T-cell (primary cell): ENCODE data around the gene S1PR4. TPM values are rescaled to one million over a fixed set of nuclear protein-coding genes. Genes with fewer than 3 reads are reported as not detected.
"Not testable (repeated sequence)": the region's sequence is repeated elsewhere in the genome, so short reads cannot be mapped to it uniquely, and the experiment has no call there.

Experiments used
- ATAC-seq, 4 experiments: fragments of 200-7000 bp in 3 of 4; fragments of 150-1000 bp in 1 of 4; cut with Tn5 transposase; replicated peaks in 1 of 4; 1 replicate in 3 of 4; 2 replicates in 1 of 4; pipeline ENCODE4 v1.10.0; 2021; ENCODE audit warnings: moderate library complexity in 3 of 4, mild to moderate bottlenecking in 2 of 4, moderate number of reproducible peaks in 1 of 4
- CTCF ChIA-PET, 2 donors: fragments of 300-600 bp; sonication (Branson Sonifier 250); formaldehyde crosslinking; loops; one replicate each; lab custom pipeline; 2022; ENCODE audit warnings: antibody characterized with exemption in 2 of 2; lab: Charles Lee
- POLR2A ChIA-PET, 2 donors: fragments of 300-600 bp; sonication (Branson Sonifier 250); formaldehyde crosslinking; loops; one replicate each; lab custom pipeline; 2022; ENCODE audit warnings: antibody characterized with exemption in 2 of 2; lab: Charles Lee
- DNase-seq, 35 experiments: peaks; one replicate each; pipeline versions ENCODE4 v3.0.0 to v3.0.0-alpha.2; 2013 to 2023
- H3K27ac ChIP-seq: one replicate; pipeline ENCODE4 v1.5.1; 2013; ENCODE audit warnings: low read length
- H3K27me3 ChIP-seq, 2 experiments: replicated peaks in 1 of 2; 1 replicate in 1 of 2; 2 replicates in 1 of 2; pipeline versions ENCODE4 v1.6.1 to v1.7.0; 2013; ENCODE audit warnings: low read length in 1 of 2, mixed read lengths in 1 of 2; ENCODE audit not compliant: control insufficient read depth in 2 of 2, insufficient read depth in 2 of 2; ENCODE audit errors: extremely low read depth in 1 of 2
- H3K36me3 ChIP-seq, 2 donors: 1 replicate in 1 of 2; 2 replicates in 1 of 2; pipeline versions ENCODE4 v1.6.1 to v1.7.0; 2013; ENCODE audit warnings: low read length in 1 of 2; ENCODE audit not compliant: control insufficient read depth in 2 of 2, insufficient read depth in 1 of 2; ENCODE audit errors: extremely low read depth in 1 of 2
- H3K4me1 ChIP-seq, 2 experiments: 1 replicate in 1 of 2; 2 replicates in 1 of 2; pipeline versions ENCODE4 v1.6.1 to v1.7.0; 2013; ENCODE audit warnings: low read length in 2 of 2, mixed read lengths in 1 of 2; ENCODE audit not compliant: insufficient read depth in 2 of 2, control insufficient read depth in 1 of 2; ENCODE audit errors: extremely low read depth in 1 of 2
- H3K4me3 ChIP-seq, 2 donors: 1 replicate in 1 of 2; 2 replicates in 1 of 2; pipeline versions ENCODE4 v1.5.1 to v1.7.0; 2013; ENCODE audit warnings: mild to moderate bottlenecking in 2 of 2, low read length in 1 of 2, moderate library complexity in 1 of 2; ENCODE audit not compliant: control insufficient read depth in 1 of 2; ENCODE audit errors: extremely low read depth in 1 of 2
- H3K9me3 ChIP-seq: 2 replicates; pipeline ENCODE4 v1.7.0; 2013
- H3K27ac Mint-ChIP-seq, 2 donors: one replicate each; pipeline ENCODE4 v1.8.0; 2020 to 2021; ENCODE audit warnings: mild to moderate bottlenecking in 2 of 2, mixed read lengths in 2 of 2
- H3K27me3 Mint-ChIP-seq, 2 donors: one replicate each; pipeline ENCODE4 v1.8.0; 2021 to 2022; ENCODE audit warnings: mixed read lengths in 2 of 2
- H3K36me3 Mint-ChIP-seq: one replicate; pipeline ENCODE4 v1.8.0; 2021; ENCODE audit warnings: mixed read lengths
- H3K4me1 Mint-ChIP-seq, 3 donors: one replicate each; pipeline ENCODE4 v1.8.0; 2020 to 2022; ENCODE audit warnings: mixed read lengths in 3 of 3, mild to moderate bottlenecking in 1 of 3
- H3K4me3 Mint-ChIP-seq, 3 donors: one replicate each; pipeline ENCODE4 v1.8.0; 2020 to 2022; ENCODE audit warnings: mild to moderate bottlenecking in 3 of 3, mixed read lengths in 3 of 3, moderate library complexity in 3 of 3
- H3K9me3 Mint-ChIP-seq, 3 donors: one replicate each; pipeline ENCODE4 v1.8.0; 2020 to 2022; ENCODE audit warnings: mixed read lengths in 3 of 3
- WGBS: methylation state at CpG from one replicate; pipeline ENCODE4 v1.1.5; 2013; ENCODE audit warnings: missing lambda C conversion rate; ENCODE audit not compliant: insufficient coverage; 5-methylcytosine and 5-hydroxymethylcytosine counted together
- total RNA-seq, 35 experiments: library from RNA in 6 of 35; stranded (reverse) in 6 of 35; fragments of 120-200 nt in 1 of 35; gene quantifications; one replicate each; pipeline versions ENCODE4 v1.2.1 to v1.2.4 and lab custom pipeline; 2013 to 2026

Gene S1PR4
- total RNA-seq, 5 donors from 2014 or later (not counting 1 experiment from before 2014, with no cell fraction given): 77.0 to 345 (median 324) TPM

- POLR2A ChIA-PET: not testable (repeated sequence)
Measured at GRCh38 chr19:3172673-3173000, 5.9 kb upstream of the S1PR4 start.

GRCh38 chr19:3175781-3176714 lies 2.5 kb upstream of the S1PR4 start:
- Histone ChIP-seq H3K4me3 (peak overlapping the region in 1 of 2 donors; percentile 44), H3K36me3 (peaks cover 0 to 8% of the 10 kb centered on the region in 2 donors), H3K9me3 (no peaks in the 10 kb centered on the region), H3K4me1 (peaks cover 12 to 48% of the 10 kb centered on the region in 2 experiments), H3K27me3 (no peaks in the 10 kb centered on the region), H3K27ac (peak overlapping the region; percentile 90)
- CTCF ChIA-PET: interaction anchor here in 1 of 2 donors (0.5 kb wide), 1 partner anchor 111 kb away, joined by 5 read pairs; no protein-coding TSS in a partner anchor
- Mint-ChIP-seq H3K36me3 (peaks cover 11% of the 10 kb centered on the region), H3K4me3 (peak overlapping the region; percentile 80 to 85 (median 83)), H3K9me3 (no peaks in the 10 kb centered on the region), H3K27me3 (no peaks in the 10 kb centered on the region), H3K4me1 (peaks cover 23 to 38% (median 23%) of the 10 kb centered on the region in 3 donors), H3K27ac (peak overlapping the region; percentile 97 to 100)
- ATAC-seq (no peak), DNase-seq (peak in 23 of 35 experiments; percentile 18 to 65 (median 39))
- WGBS: 38% methylated on average over 10 of the region's 17 CpGs
- POLR2A ChIA-PET: no interaction called here

More at GRCh38 chr19:3172673-3173000, 5.9 kb upstream of the S1PR4 start:
- H3K4me3 ChIP-seq, H3K27me3 Mint-ChIP-seq, ATAC-seq, H3K4me3 Mint-ChIP-seq, DNase-seq, H3K27me3 ChIP-seq, H3K36me3 Mint-ChIP-seq, CTCF ChIA-PET, H3K9me3 Mint-ChIP-seq, H3K27ac ChIP-seq, H3K36me3 ChIP-seq, H3K9me3 ChIP-seq: not testable (repeated sequence)
- Mint-ChIP-seq H3K4me1 (peaks cover 18 to 36% (median 23%) of the 10 kb centered on the region in 3 donors), H3K27ac (peak overlapping the region in 1 of 2 donors; percentile 23)
- 83% methylated on average over 6 of the region's 6 CpGs for WGBS
- H3K4me1 ChIP-seq: peaks cover 12 to 38% of the 10 kb centered on the region in 2 experiments

GRCh38 chr19:3176715-3177501 lies 1.7 kb upstream of the S1PR4 start:
- H3K4me3 Mint-ChIP-seq: peak overlapping the region; percentile 80 to 85 (median 83)
- peak overlapping the region; percentile 97 to 100 for H3K27ac Mint-ChIP-seq
- peaks cover 20% of the 10 kb centered on the region for H3K36me3 Mint-ChIP-seq
- H3K27ac ChIP-seq: peak overlapping the region; percentile 90
- H3K4me1 Mint-ChIP-seq: peaks cover 21 to 33% (median 23%) of the 10 kb centered on the region in 3 donors
- peaks cover 14 to 50% of the 10 kb centered on the region in 2 experiments for H3K4me1 ChIP-seq
- ChIA-PET POLR2A (interaction anchor here (0.6 kb wide), 2 partner anchors 46 to 228 kb away, joined by 6 read pairs; no protein-coding TSS in a partner anchor), CTCF (interaction anchor here in 1 of 2 donors (0.9 kb wide), 1 partner anchor 72 kb away, joined by 3 read pairs; no protein-coding TSS in a partner anchor)
- peak overlapping the region; percentile 35 to 44 for H3K4me3 ChIP-seq
- H3K9me3 Mint-ChIP-seq: no peaks in the 10 kb centered on the region
- H3K9me3 ChIP-seq: no peaks in the 10 kb centered on the region
- no peaks in the 10 kb centered on the region for H3K27me3 ChIP-seq
- DNase-seq (peak; percentile 31 to 81 (median 56)), ATAC-seq (peak; percentile 48 to 69 (median 68))
- no peaks in the 10 kb centered on the region for H3K27me3 Mint-ChIP-seq
- H3K36me3 ChIP-seq: peaks cover 2 to 14% of the 10 kb centered on the region in 2 donors
- WGBS: 52% methylated on average over 8 of the region's 11 CpGs

- Histone ChIP-seq H3K4me1 (peaks cover 24 to 63% of the 10 kb centered on the region in 2 experiments), H3K27ac (peak overlapping the region; percentile 85), H3K9me3 (no peaks in the 10 kb centered on the region), H3K36me3 (peaks cover 5 to 26% of the 10 kb centered on the region in 2 donors), H3K4me3 (peak overlapping the region; percentile 99), H3K27me3 (no peaks in the 10 kb centered on the region)
- Mint-ChIP-seq H3K27ac (peak overlapping the region; percentile 94 to 98), H3K4me1 (peaks cover 34 to 41% (median 35%) of the 10 kb centered on the region in 3 donors), H3K9me3 (no peaks in the 10 kb centered on the region), H3K27me3 (no peaks in the 10 kb centered on the region), H3K4me3 (peak overlapping the region; percentile 95 to 98 (median 95)), H3K36me3 (peaks cover 28% of the 10 kb centered on the region)
- ATAC-seq (peak; percentile 10 to 14 (median 12)), DNase-seq (peak in 5 of 35 experiments; percentile 13 to 50 (median 30))
- under 1% methylated on average over 52 of the region's 52 CpGs for WGBS
- ChIA-PET CTCF (interaction anchor here (0.5 kb wide), 2 partner anchors 219 to 1848 kb away, joined by 6 to 13 read pairs; no protein-coding TSS in a partner anchor), POLR2A (no interaction called here)
Measured at GRCh38 chr19:3178973-3179738, 587 bp downstream of the S1PR4 start.

GRCh38 chr19:3179739-3180293 lies 1.2 kb downstream of the S1PR4 start:
- Mint-ChIP-seq H3K4me1 (peaks cover 41 to 48% (median 42%) of the 10 kb centered on the region in 3 donors), H3K27ac (peak overlapping the region; percentile 94 to 98), H3K27me3 (no peaks in the 10 kb centered on the region), H3K9me3 (no peaks in the 10 kb centered on the region), H3K36me3 (peaks cover 33% of the 10 kb centered on the region), H3K4me3 (peak overlapping the region; percentile 95 to 98 (median 95))
- Histone ChIP-seq H3K4me3 (peak overlapping the region; percentile 99), H3K27ac (peak overlapping the region; percentile 85), H3K9me3 (no peaks in the 10 kb centered on the region), H3K4me1 (peaks cover 24 to 69% of the 10 kb centered on the region in 2 experiments), H3K27me3 (no peaks in the 10 kb centered on the region), H3K36me3 (peaks cover 5 to 33% of the 10 kb centered on the region in 2 donors)
- DNase-seq (peak in 4 of 35 experiments; percentile 24 to 40 (median 32)), ATAC-seq (peak in 1 of 4 experiments; percentile 26)
- ChIA-PET POLR2A (no interaction called here), CTCF (interaction anchor here in 1 of 2 donors (0.5 kb wide), 1 partner anchor 1848 kb away, joined by 13 read pairs; no protein-coding TSS in a partner anchor)
- under 1% methylated on average over 22 of the region's 31 CpGs for WGBS
